C4-2B (cell line): ENCODE results near the gene SHC1.

Experiments used
- H3K27ac ChIP-seq: fragments of 450-650 bp; 2 replicates; pipeline ENCODE4 v1.5.1; 2017
- ZFX ChIP-seq: fragments of 450-650 bp; IDR thresholded peaks from 2 replicates; pipeline ENCODE4 v1.6.1; 2017
- TF ChIP-seq, protein P1 (sequence below): fragments of 450-650 bp; conservative IDR thresholded peaks from 2 replicates; pipeline ENCODE4 v1.5.1; 2017; ENCODE audit warnings: mild to moderate bottlenecking

SHC1 gene

DNA sequence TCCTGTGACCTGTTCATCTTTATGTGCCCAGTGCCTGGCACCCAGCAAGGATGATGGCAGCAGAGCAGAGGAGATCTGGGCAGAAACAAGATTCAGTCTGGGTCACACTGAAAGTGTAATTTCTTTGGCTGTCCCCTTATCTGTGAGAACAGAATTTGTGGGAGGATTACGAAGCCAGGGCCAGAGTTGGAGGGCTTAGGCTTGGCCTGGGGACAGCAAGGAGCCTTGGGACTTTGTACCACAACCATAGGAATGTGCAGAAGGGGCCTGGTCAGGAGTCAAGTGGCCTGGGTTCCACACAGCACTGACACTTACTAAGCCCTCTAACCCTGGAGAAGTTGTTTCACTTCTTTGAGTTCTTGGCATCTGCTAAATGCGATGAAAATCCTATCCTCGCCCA is 46.9 kb downstream of the SHC1 start:
- TF ChIP-seq, protein P1, sequence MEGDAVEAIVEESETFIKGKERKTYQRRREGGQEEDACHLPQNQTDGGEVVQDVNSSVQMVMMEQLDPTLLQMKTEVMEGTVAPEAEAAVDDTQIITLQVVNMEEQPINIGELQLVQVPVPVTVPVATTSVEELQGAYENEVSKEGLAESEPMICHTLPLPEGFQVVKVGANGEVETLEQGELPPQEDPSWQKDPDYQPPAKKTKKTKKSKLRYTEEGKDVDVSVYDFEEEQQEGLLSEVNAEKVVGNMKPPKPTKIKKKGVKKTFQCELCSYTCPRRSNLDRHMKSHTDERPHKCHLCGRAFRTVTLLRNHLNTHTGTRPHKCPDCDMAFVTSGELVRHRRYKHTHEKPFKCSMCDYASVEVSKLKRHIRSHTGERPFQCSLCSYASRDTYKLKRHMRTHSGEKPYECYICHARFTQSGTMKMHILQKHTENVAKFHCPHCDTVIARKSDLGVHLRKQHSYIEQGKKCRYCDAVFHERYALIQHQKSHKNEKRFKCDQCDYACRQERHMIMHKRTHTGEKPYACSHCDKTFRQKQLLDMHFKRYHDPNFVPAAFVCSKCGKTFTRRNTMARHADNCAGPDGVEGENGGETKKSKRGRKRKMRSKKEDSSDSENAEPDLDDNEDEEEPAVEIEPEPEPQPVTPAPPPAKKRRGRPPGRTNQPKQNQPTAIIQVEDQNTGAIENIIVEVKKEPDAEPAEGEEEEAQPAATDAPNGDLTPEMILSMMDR, result no peak
- TF ChIP-seq ZFX, result no peak

DNA sequence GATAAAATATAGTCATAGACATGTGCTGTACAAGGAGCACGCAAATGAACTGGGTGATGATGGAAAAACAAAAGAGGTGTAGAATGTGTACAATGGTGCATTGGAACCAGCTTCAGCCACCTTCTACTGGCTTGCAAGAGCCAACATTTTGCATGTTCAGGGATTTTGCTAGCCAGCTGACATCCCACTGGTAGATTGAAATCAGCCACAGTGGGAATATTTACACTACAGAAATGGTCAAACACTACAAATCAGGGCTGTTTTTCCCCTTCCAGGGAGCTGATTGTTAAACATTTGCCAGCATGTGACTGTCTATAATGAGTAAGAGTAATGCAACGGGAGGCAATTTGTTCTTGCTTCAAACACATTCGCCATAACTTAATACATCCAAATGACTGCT is 57.3 kb downstream of the SHC1 start:
- TF ChIP-seq, protein P1, result no peak
- TF ChIP-seq ZFX, result no peak
- H3K27ac ChIP-seq, result no peak overlapping the region

More for the DNA sequence above, 46.9 kb downstream of the SHC1 start:
- H3K27ac ChIP-seq, result no peak overlapping the region

DNA sequence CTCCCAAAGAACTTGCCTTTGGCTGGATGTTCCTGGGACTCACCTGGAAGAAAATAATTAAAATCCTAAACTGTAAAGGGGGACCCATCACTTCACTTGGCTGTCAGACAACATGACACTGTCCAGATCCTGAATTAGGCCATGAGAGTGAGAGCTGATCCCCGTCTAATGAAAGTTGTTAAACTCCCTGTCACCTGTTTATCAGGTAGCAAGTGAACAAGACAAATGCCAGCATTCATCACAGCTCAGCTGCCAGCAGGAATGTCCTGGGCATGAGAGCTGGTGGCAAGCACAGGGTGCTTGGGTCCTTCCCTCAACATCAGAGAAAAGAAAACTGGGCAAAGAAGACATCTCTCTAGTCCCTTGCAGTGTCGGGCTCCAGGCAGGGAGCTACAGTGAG is 57.8 kb downstream of the SHC1 start:
- H3K27ac ChIP-seq, result no peak overlapping the region
- TF ChIP-seq ZFX, result no peak
- TF ChIP-seq, protein P1, result no peak
